Hematopoietic multipotent progenitor cell treated with erythropoietin and hydrocortisone succinate and interleukin-3 and kit ligand, for 8 days (in vitro differentiated cells): ENCODE data around the gene CC2D2B.
"Not testable (repeated sequence)": the region's sequence is repeated elsewhere in the genome, so short reads cannot be mapped to it uniquely, and the experiment has no call there.

Experiments used
- DNase-seq: peaks from one replicate; pipeline ENCODE4 v3.0.0-alpha.2; 2015

The CC2D2B gene

DNA sequence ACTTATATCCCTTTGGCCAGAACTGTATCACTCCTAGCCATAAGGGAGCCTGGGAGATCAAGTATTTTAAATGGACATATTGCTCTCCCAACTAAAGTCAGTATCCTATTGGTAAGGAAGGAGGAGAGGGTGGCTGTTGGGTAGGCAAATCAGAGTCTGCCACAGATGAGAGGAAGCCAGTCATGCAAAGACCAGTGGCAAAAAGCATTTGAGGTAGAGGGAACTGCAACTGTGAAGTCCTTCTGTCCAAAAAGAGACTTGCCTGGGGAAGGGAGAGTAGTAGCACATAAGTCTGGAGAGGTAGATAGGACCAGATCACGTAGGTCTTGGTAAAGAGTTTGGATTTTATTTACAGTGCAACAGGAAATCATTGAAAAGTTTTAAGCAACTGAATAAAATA is 126.8 kb downstream of the CC2D2B start:
- DNase-seq = no peak

DNA sequence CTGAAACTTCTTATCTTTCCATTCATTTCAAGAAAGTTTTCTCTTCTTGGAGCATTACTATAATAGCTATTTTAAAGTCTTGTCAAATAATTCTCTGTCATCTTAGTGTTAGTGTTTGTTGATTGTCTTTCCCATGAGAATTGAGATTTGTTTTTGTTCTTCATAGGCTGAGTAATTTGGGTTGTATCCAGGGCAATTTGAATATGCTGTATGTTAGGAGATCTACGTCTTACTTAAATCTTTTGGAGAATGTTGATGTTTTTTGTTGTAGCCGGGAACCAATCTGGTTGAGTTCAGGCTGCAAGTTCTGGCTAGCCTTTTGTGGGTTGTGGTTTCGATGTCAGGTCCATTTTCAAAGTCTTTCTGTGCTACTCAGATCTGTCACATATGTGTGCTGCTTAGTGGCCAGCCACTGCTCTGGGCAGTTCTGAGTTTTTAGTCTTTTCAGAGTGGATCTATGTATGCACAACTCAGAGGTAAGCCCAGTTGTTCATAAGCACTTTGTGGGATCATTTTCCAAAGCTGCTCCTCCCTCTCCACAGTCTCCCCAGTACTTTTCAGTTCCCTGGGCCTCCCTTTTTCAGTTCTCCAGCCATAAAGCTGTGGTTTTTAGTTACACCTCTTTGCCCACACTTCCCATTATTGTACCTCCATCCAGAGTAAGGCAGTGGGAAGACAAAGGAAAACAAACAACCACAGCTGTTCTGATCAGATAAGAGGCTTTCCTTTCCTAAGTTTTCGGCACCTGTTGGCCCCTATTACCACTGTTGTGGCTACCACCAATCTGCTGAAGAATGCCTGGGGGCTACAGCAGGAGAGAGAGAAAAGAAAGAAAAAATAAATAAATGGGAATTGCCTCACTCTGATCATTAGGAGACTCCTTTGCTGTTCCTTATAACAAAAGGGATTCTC is 131.0 kb downstream of the CC2D2B start:
- no peak for DNase-seq

DNA sequence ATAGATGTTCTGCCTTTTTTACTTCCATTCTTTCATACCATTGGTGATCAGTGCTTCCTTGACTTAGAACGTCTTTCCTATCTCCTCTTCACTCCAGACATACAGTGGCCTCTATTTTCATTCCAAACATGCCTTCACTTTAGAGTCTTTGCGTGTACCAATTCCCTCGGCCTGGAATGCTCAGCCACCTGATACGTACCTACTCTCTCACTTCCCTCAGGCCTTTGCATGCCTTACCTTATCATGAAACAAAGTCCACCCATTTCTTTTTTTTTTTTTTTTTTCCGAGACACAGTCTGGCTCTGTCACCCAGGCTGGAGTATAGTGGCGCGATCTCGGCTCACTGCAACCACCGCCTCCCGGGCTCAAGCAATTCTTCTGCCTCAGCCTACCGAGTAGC is 133.4 kb downstream of the CC2D2B start:
- DNase-seq = no peak

DNA sequence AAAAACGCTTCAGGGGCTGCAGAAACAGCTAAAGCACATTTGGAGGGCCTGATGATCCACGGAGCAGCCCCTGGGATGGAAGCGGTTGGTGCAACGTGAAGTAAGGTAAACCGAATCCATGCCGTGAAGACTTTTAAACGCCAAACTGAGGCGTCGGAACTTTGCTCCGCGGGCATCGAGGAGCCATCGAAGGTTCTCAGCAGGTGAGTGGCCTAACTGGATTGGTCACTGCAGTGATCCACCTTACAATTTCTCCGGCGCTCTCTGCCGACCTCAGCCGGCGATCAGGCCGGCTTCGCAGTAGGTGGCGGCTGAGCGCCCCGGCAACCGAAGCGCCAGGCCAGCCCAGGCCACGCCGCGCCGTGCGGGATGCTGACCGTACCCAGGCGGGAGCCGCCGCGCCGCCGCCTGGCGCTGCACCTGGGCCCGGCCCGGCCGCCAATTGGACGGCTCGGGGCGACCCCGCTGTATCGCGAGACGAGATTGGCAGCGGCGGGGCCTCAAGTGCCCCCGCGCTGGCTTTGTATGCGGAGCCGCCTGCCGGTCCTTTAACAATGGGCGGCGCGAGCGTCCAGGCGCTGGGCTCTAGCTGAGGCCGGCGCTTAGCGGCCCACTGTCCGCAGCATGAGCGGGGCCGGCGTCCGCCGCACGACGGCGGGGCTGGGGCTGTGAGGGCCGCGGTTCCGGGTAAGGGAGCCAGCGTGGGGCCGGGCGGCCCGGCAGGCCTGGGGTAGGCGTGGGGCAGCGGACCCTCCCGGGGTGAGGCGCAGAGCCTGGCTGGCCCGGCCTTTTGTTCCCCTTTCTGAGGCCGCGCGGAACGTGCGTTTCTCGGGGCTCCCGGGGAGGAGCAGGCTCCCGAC is 135.5 kb downstream of the CC2D2B start, which contains the start of gene CCNJ:
Gene CCNJ, plus strand, starts transcription at position 551 of the 860 bp plus-strand sequence. CDS start 811 bp downstream, outside the sequence.
- DNase-seq = peak; percentile 84

DNA sequence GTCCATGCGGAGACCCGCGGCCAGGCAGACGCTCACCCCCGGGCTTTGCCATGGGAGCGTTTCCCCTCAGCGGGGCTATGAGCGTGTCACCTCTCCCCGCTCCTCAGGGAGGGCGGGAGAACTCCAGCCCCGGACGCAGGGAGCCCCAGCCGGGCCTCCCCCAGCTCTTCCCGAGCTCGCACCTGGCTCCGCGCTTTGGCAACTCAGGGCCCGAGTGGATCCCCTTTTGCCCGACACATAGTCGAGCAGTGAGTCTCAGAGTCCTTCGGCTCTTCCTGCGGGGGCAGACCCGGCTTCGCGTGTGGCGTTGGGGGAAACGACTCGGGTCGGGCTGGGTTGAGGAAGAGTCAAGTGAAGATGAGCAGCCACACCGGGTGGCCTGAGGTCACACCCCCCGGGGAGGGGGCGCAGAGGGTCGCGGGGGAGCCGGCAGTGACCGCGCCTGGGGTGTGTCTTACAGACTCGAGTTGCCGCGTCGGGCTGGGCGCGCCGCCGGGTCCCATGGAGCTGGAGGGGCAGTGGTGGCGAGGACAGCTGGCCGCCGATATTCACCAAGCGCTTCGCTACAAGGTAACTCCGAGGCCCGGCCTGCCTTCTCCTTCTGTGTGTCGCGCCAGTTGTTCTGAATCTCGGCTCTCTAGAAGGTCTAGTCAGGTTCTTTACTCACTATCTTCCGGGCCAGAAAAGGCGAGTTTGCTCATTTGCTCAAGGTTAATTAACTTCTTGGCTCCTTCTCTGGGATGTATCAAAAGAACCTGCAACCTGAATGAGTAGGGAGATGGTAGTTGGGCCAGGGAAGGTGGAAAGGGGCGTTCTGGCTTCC is 136.3 kb downstream of the CC2D2B start:
- DNase-seq = peak; percentile 59

DNA sequence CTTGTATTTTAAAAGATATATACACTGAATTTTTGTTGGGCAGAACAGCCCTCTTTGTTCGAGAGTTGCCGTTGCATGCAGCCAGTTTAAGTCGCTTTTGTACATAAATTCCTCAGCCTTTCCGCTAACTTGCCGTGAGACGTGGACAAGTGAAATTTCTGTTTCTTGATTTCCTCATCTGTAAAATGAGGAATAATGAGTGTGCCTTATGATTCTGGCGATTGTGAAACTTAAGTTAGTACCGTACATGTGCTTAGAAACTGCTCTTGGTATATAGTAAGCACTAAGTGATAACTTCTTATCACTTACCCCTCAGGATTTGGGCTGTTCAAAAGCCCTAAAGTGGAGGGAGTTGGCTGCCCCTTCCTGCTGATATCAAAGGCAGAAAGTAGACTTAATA is 137.0 kb downstream of the CC2D2B start:
- peak; percentile 82 for DNase-seq

DNA sequence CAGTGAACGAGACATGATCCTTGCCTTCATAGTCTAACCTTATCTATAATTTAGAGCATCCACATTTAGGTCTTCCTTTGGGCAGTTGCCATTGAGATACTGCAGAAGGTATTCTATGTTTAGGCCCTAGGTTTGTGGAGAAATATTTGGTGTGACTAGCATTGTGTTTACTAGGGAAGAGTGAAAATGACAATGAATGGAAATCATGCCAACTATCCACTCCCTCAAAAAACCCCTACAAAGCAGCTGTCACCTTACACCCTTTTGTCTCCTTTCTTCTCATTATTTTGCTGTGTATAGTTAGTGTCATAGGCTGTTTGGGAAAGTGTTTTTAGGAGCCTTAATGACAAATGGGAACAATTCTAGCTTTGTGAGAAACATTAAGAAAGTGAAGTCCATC is 138.8 kb downstream of the CC2D2B start:
- peak; percentile 42 for DNase-seq

DNA sequence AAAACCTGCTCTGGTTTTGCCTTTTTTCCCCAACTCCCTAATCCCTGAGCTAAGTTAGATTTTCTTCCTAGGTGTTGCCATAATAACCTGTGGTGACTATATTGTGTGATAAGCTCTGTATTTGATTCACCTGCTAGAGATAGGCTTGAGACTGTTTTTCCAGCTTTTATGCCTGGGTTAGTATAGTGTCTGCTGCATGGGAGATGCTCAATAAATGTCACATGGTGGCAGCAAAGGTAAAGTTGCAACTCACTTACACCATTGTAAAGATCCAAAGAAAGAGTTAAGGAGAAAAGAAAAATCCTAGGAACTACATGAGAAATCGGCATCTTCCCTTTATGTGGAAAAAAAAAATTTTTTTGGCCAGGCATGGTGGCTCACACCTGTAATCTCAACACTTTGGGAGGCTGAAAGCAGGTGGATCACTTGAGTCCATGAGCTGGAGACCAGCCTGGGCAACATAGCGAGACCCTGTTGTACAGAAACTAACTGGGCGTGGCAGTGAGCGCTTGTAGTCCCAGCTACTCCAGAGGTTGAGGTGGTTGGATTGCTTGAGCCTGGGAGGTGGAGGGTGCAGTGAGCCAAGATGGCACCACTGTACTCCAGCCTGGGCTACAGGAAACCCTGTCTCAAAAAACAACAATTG is 139.4 kb downstream of the CC2D2B start:
- DNase-seq = peak; percentile 7

DNA sequence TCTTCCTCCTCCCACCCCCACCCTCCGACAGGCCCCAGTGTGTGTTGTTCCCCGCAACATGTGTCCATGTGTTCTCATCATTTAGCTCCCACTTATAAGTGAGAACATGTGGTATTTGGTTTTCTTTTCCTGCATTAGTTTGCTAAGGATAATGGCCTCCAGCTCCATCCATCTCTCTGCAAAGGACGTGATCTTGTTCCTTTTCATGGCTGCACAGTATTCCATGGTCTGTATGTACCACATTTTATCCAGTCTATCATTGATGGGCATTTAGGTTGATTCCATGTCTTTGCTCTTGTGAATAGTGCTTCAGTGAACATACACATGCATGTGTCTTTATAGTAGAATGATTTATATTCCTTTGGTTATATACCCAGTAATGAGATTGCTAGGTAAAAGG is 140.2 kb downstream of the CC2D2B start:
- DNase-seq = not testable (repeated sequence)

DNA sequence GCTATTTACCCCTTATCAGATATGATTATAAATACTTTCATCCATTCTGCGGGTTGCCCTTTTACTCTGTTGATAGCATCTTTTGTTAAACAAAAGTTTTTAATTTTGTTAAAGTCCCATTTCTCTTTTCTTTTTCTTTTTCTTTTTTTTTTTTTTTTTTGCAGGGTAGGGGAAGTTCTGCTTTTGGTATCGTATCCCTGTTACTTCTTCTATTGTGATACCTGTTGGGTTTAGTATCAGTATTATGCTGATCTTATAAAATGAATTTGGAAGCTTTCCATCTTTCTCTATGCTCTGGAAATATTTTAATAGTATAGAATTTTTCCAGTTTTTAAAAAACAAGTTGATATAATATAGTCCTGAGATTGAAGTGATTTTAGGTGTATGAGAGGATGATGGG is 141.6 kb downstream of the CC2D2B start:
- DNase-seq = no peak

DNA sequence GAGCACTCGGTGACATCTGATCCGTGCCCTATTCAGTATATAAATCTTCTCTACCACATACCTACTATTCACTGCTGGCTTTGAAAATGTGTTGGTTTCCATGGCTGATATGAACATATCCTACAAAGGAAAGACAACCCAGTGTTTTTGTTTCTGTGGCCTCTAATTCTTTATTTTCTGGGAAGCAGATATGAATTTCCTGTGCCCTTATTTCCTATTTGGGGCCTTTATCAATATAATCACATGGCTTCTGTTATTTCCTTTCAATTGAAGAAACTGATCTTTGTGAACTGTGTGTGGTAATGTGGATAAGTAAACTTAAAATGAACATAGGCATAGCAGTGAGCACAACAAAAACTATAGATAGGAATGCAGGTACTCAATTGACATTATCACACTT is 146.2 kb downstream of the CC2D2B start:
- no peak for DNase-seq

DNA sequence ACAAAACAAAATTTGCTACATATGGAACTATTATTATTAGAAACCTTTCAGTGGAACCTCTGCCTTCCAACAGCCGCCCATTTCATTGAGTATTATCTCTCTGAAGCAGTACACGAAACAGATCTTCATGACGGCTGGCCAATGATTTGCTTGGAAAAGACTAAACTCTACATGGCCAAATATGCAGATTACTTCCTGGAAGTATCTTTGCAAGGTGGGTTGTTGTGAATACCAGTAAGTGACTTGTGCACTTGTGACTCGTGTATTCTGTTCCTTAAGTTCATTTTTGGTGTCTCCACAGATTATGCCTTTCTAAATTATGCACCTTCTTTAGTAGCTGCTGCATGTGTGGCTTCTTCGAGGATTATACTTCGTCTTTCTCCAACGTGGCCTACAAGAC is 149.0 kb downstream of the CC2D2B start:
- peak; percentile 5 for DNase-seq

DNA sequence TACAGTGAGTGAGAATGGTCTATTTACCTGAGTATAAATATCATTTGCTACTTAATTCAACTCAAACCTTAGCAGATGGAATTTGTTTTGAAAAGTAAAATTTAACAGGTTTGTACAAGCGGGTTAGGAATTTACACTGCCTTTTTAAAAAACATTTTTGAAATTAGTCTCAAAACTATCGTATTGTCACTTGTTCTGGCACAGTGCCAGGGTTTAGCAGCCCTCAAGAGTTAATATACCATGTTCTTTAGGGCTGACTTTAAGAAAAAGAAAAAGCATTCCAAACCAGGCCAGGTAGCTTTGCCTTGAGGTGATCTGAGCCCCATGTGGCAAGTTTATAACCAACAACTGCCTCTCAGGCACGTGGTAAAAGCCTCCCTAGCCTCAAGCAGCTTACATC is 153.5 kb downstream of the CC2D2B start:
- DNase-seq = no peak

DNA sequence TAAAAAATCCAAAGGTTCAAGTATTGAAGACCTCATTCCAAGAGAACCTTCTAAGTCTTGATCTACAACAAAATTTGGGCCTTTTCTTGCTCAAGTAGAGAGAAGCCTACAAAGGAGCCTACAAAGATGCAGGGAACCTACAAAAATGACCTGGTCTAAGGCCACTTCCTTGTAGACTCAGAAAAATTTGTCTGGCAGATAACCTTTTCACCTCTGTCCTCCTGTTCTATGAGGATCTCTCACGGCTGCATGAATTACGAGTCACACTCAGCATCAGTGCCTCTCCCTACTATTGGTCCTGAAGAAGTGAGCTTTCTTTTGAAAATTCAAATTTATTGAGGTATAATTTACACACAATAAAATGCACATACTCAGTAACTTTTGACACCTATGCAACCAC is 164.9 kb downstream of the CC2D2B start:
- DNase-seq = no peak

DNA sequence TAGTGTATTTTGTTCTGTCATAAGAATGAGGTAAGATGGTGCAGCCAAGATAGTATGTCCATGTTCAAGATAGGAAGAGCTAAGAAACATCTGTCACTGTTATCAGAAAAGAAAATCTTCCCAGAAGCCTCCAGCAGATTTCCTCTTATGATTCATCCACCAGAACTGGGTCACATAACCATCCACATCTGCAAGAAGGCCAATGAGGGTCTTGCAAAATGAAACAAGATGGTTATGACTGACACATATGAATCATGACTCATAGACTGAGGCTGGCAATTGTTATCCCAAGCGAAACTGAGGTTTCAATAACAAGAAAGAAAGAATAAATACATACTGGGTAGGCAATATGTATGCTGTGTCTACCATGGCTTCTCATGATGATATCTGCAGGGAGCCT is 165.9 kb downstream of the CC2D2B start:
- no peak for DNase-seq

DNA sequence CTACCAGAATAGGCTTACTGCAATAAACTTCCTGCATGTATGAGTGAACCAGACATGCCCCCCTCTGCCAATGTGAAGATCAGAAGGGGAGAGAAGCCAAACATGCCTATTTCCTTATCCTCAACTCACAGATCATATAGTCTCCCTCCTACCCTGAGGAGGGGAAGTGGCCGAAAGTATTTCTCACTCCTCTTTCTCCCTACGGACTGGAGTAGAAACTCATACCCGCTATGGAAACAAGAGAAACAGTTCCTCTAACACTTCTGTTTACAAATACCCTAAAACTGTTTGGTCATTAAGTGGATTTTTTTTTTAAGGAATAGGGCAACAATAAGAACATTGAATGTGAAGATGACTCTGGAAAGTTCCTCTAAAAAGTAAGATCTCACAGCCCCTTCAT is 167.0 kb downstream of the CC2D2B start:
- no peak for DNase-seq

DNA sequence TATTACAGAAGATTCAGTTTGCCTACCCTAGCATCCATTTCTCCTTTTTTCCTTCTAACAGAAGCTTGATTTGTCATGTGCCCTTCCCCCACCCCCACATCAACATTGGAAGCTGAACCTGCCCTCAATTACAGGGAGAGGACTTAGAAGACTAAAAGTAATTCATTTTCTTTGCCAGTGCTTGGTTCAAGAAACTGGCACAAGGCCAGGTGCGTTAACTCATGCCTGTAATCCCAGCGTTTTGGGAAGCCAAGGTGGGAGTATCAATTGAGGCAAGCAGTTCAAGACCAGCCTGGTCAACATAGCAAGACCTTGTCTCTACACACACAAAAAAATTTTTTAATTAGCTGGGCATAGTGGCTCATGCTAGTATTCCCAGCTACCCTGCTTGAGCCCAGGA is 168.2 kb downstream of the CC2D2B start:
- no peak for DNase-seq

DNA sequence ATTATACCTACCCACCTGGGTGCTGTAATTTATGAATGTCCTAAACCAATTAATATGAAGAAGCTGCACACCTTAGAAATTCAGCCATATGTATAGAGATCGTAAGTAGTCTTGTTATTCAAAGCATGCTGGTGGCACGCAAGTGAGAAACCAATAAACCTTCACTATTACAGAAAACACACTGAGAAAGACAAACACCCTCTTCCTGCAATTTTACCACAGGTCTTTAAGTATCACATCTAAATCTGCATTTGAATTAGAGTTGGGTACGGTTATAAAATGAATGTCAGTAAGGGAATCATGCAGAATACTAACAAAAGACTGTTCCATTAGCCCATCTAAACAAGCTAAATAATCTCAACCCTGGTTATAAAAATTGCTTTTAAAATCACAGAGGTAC is 169.4 kb downstream of the CC2D2B start:
- DNase-seq = no peak

DNA sequence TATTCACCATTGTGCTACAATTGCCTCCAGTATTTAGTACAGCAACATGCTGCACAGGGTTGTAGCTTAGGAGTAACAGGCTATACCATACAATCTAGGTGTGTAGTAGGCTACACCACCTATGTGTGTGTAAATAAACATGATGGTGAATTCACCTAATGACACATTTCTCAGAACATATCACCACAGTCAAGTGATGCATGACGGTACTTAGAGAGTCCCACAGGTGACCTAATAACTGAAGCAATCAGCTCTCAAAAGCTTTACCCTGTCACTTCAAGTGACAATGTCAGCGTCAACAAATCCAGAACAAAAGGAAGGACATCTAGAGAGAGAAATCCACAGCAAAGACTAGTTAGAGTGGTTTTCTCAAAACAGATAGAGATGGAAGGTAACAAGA is 174.4 kb downstream of the CC2D2B start:
- DNase-seq = no peak
